ENCODE measurements around the gene DEK. TPM values are rescaled to one million over a fixed set of nuclear protein-coding genes. Genes with fewer than 3 reads are reported as not detected.

Gene DEK
- total RNA-seq, 1 donor from 2014 or later: 43.2 TPM

- no peak for DNase-seq (ENCODE audit: low spot score)
- H3K4me1 Mint-ChIP-seq (ENCODE audit: low read depth): peaks cover 27% of the 10 kb centered on the region
- peak overlapping the region; percentile 28 for H3K27ac Mint-ChIP-seq (ENCODE audit: unreplicated experiment)
- H3K9me3 Mint-ChIP-seq (ENCODE audit: low read depth): peaks cover 4% of the 10 kb centered on the region
- TF ChIP-seq CTCF (IDR thresholded peaks at IDR 0.05): no peak
- no peaks in the 10 kb centered on the region for H3K36me3 Mint-ChIP-seq (ENCODE audit: low read depth)
- no peak overlapping the region for H3K4me3 Mint-ChIP-seq (ENCODE audit: unreplicated experiment)
- H3K27me3 Mint-ChIP-seq (ENCODE audit: low read depth): no peaks in the 10 kb centered on the region
Measured at GRCh38 chr6:18306977-18307376, 42.6 kb upstream of the DEK start.

- Mint-ChIP-seq H3K27ac (ENCODE audit: unreplicated experiment) (no peak overlapping the region), H3K36me3 (ENCODE audit: low read depth) (no peaks in the 10 kb centered on the region), H3K27me3 (ENCODE audit: low read depth) (no peaks in the 10 kb centered on the region), H3K9me3 (ENCODE audit: low read depth) (no peaks in the 10 kb centered on the region), H3K4me1 (ENCODE audit: low read depth) (peaks cover 13% of the 10 kb centered on the region), H3K4me3 (ENCODE audit: unreplicated experiment) (no peak overlapping the region)
- no peak for DNase-seq (ENCODE audit: low spot score)
- TF ChIP-seq CTCF (IDR thresholded peaks at IDR 0.05): peak; percentile 66
Measured at GRCh38 chr6:18302561-18303439, 38.5 kb upstream of the DEK start.

DNA sequence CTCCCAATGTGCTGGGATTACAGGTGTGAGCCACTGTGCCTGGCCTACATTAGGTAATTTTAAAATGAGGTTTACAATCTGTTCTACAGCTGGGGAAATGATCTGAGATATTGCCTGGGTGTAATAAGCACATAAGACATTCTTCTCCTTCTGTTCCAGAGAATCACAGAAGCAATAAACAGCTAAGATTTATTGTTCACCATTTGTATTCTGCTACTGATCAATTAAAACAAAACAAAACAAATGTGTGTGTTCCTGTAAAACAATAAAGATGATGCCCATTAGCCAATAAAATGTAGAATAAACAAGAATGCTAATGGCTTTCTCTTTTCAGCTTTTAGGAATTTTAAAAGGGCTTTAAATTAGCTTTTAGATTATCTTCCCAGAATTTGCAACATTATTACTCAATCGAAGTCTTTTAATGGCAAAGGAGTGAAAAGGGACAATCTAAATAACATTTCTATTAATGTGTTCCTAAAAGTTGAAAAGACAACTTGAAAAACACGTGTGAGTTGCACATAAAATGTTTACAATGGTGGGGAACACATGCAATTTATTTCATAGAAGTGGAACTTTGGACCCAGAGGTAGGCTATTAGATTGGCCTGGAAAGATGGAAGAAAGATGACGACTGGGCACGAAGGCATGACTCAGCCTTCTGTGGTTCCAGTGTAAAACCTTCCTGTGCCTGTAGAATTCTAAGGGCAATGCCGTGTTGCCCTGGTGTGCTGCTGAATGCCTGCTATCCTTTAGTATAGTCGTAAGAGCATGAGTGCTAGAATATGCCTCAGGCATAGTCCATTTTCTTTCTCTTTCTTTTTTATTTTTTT lies 29.0 kb upstream of the DEK start:
- Mint-ChIP-seq H3K9me3 (ENCODE audit: low read depth) (no peaks in the 10 kb centered on the region), H3K27ac (ENCODE audit: unreplicated experiment) (no peak overlapping the region), H3K4me1 (ENCODE audit: low read depth) (no peaks in the 10 kb centered on the region), H3K27me3 (ENCODE audit: low read depth) (no peaks in the 10 kb centered on the region), H3K4me3 (ENCODE audit: unreplicated experiment) (no peak overlapping the region), H3K36me3 (ENCODE audit: low read depth) (no peaks in the 10 kb centered on the region)
- TF ChIP-seq CTCF (IDR thresholded peaks at IDR 0.05): no peak
- DNase-seq (ENCODE audit: low spot score): no peak

DNA sequence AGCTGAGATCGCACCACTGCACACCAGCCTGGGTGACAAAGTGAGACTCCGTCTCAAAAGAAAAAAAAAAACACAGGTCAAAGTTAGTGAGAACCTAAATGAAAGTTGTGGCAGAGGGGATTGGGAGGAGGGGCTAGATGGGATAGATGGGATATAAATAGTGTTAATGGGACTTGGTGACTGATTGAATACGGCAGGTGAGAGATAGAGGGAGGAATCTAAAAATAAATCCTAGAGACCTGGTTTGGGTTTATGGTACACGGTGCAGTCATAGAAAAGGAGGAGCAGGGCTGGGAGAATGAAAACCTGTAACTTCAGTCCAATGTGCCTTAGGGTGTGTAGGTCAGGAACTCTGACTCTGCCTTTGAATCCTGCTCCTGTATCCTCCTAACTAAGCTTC lies 25.0 kb upstream of the DEK start:
- no peak overlapping the region for H3K4me3 Mint-ChIP-seq (ENCODE audit: unreplicated experiment)
- H3K27me3 Mint-ChIP-seq (ENCODE audit: low read depth): peaks cover 2% of the 10 kb centered on the region
- no peaks in the 10 kb centered on the region for H3K4me1 Mint-ChIP-seq (ENCODE audit: low read depth)
- no peaks in the 10 kb centered on the region for H3K36me3 Mint-ChIP-seq (ENCODE audit: low read depth)
- no peak overlapping the region for H3K27ac Mint-ChIP-seq (ENCODE audit: unreplicated experiment)
- DNase-seq (ENCODE audit: low spot score): no peak
- TF ChIP-seq CTCF (IDR thresholded peaks at IDR 0.05): no peak
- H3K9me3 Mint-ChIP-seq (ENCODE audit: low read depth): no peaks in the 10 kb centered on the region

DNA sequence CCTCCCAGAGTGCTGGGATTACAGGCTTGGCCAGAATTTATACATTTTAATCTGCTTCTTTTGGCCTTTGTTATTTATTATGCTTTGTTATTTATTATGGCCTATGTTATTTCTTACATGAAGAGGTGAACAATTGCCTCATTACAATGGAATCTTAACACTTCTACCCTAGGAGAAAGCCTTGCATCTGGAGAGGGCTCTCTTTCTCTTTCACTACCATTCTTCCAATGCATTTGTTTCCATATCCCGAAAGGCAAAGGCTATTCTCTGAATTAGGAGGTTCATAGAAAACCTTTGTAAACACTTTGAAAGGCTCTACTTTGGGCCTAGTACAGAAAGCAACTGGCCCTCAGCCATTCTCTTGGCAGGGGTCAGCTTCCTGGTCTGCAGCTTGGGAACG lies 19.9 kb upstream of the DEK start:
- H3K4me3 Mint-ChIP-seq (ENCODE audit: unreplicated experiment): no peak overlapping the region
- no peaks in the 10 kb centered on the region for H3K9me3 Mint-ChIP-seq (ENCODE audit: low read depth)
- peaks cover 2% of the 10 kb centered on the region for H3K27me3 Mint-ChIP-seq (ENCODE audit: low read depth)
- no peak overlapping the region for H3K27ac Mint-ChIP-seq (ENCODE audit: unreplicated experiment)
- TF ChIP-seq CTCF (IDR thresholded peaks at IDR 0.05): no peak
- no peaks in the 10 kb centered on the region for H3K36me3 Mint-ChIP-seq (ENCODE audit: low read depth)
- DNase-seq (ENCODE audit: low spot score): no peak
- H3K4me1 Mint-ChIP-seq (ENCODE audit: low read depth): peaks cover 20% of the 10 kb centered on the region
